Epidermal melanocyte (primary cell): ENCODE results near the gene ZZZ3.
"Not testable (repeated sequence)": the region's sequence is repeated elsewhere in the genome, so short reads cannot be mapped to it uniquely, and the experiment has no call there.

Experiments
- DNase-seq: peaks from one replicate; pipeline ENCODE4 v3.0.0; 2011; ENCODE audit warnings: low spot score; ENCODE audit not compliant: insufficient read length

The ZZZ3 gene

GRCh38 chr1:77671836-77672235, 10.6 kb downstream of the ZZZ3 start:
- DNase-seq, result no peak

GRCh38 chr1:77670330-77670729, 12.1 kb downstream of the ZZZ3 start:
- DNase-seq, result no peak

- DNase-seq, result no peak
These were observed 13.5 kb downstream of the ZZZ3 start for GRCh38 chr1:77668924-77669449.

GRCh38 chr1:77664939-77665516, 17.4 kb downstream of the ZZZ3 start:
- no peak for DNase-seq

GRCh38 chr1:77661696-77662095, 20.8 kb downstream of the ZZZ3 start:
- DNase-seq, result no peak

- no peak for DNase-seq
These were observed 22.4 kb downstream of the ZZZ3 start for GRCh38 chr1:77659879-77660593.

GRCh38 chr1:77658271-77658670, 24.2 kb downstream of the ZZZ3 start:
- no peak for DNase-seq

GRCh38 chr1:77655431-77655974, 27.0 kb downstream of the ZZZ3 start:
- DNase-seq, result no peak

- DNase-seq, result no peak
These were observed 29.4 kb downstream of the ZZZ3 start for GRCh38 chr1:77652970-77653516.

GRCh38 chr1:77652268-77652667, 30.2 kb downstream of the ZZZ3 start:
- no peak for DNase-seq

GRCh38 chr1:77649127-77649526, 33.3 kb downstream of the ZZZ3 start:
- no peak for DNase-seq

- DNase-seq, result not testable (repeated sequence)
These were observed 36.2 kb downstream of the ZZZ3 start for GRCh38 chr1:77646224-77646623.

GRCh38 chr1:77643456-77643855, 39.0 kb downstream of the ZZZ3 start:
- peak; percentile 34 for DNase-seq

- no peak for DNase-seq
These were observed 39.5 kb downstream of the ZZZ3 start for GRCh38 chr1:77642941-77643340.

GRCh38 chr1:77642196-77642595, 40.3 kb downstream of the ZZZ3 start:
- no peak for DNase-seq

GRCh38 chr1:77639557-77640069, 42.8 kb downstream of the ZZZ3 start:
- DNase-seq, result no peak

- DNase-seq, result no peak
These were observed 43.4 kb downstream of the ZZZ3 start for GRCh38 chr1:77639056-77639455.

- no peak for DNase-seq
These were observed 45.6 kb downstream of the ZZZ3 start for GRCh38 chr1:77636864-77637263.
